ENCODE results near the gene MACROD2. TPM values are rescaled to one million over a fixed set of nuclear protein-coding genes. Genes with fewer than 3 reads are reported as not detected.

The MACROD2 gene
- total RNA-seq, 2 donors from 2014 or later, result 0.94 to 10.4 TPM

DNA sequence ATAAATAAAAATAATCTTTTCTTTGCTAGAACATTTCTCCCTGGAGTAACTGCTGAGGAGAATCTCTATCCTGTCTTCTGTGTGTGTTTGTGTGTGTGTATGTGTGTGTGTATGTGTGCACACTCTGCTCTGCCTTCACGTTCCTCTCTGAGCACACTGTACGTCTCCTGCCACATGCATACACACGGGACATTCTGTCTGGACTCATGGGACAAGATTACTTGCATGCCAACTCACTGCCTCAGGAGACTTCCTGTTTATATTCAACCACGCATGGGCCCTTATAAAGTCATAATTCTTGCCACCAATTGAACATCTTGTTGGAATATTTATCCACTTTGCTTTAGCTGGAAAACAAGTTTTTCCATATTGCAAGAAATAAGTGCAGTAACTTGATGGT lies 1647.4 kb downstream of the MACROD2 start:
- no peak for DNase-seq (ENCODE audit: low spot score)
- Histone ChIP-seq H3K4me3 (no peak overlapping the region), H3K27me3 (no peaks in the 10 kb centered on the region), H3K9me3 (no peaks in the 10 kb centered on the region), H3K27ac (no peak overlapping the region), H3K36me3 (no peaks in the 10 kb centered on the region), H3K4me1 (no peaks in the 10 kb centered on the region)
- TF ChIP-seq, protein P1, sequence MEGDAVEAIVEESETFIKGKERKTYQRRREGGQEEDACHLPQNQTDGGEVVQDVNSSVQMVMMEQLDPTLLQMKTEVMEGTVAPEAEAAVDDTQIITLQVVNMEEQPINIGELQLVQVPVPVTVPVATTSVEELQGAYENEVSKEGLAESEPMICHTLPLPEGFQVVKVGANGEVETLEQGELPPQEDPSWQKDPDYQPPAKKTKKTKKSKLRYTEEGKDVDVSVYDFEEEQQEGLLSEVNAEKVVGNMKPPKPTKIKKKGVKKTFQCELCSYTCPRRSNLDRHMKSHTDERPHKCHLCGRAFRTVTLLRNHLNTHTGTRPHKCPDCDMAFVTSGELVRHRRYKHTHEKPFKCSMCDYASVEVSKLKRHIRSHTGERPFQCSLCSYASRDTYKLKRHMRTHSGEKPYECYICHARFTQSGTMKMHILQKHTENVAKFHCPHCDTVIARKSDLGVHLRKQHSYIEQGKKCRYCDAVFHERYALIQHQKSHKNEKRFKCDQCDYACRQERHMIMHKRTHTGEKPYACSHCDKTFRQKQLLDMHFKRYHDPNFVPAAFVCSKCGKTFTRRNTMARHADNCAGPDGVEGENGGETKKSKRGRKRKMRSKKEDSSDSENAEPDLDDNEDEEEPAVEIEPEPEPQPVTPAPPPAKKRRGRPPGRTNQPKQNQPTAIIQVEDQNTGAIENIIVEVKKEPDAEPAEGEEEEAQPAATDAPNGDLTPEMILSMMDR (IDR thresholded peaks at IDR 0.05), result no peak

DNA sequence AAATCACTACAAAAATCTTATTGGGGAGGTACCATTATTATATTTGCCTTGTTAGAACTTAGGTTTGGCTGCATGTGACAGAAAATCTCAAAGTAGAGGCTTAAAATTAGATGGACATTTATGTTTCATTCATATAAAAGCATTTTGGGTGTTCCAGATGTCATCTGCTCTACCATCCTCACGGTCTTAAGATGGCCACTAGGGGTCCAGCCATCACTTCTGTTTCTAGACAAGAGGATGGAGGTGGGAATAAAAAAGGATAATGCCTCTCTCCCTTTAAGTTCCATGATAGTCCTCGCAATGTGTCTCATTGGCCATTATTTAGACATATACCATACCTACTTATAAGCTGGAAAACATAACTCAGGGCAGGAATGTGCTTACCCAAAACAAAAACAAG lies 1648.4 kb downstream of the MACROD2 start:
- no peak for DNase-seq (ENCODE audit: low spot score)
- Histone ChIP-seq H3K4me3 (no peak overlapping the region), H3K27me3 (no peaks in the 10 kb centered on the region), H3K36me3 (no peaks in the 10 kb centered on the region), H3K4me1 (no peaks in the 10 kb centered on the region), H3K9me3 (no peaks in the 10 kb centered on the region), H3K27ac (no peak overlapping the region)
- TF ChIP-seq, protein P1 (IDR thresholded peaks at IDR 0.05), result peak in 1 of 2 donors; percentile 26

DNA sequence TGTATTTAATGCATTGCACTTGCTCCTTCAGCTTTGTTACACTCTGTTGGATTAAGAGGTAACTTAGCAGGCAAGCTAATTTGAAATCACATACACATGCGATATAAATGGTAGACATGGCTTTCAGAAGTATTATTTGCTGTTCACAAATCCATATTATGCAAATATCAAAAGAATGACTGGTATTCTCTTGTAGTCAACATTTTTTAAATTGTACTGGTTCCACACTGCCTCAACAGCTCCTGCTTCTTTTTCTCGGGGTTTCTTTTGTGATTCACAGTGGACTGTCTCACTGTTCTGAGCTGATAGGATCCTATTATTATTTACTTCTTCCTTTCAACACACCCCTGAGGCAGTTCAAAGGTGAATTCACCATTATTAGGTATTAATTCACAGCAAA lies 1650.5 kb downstream of the MACROD2 start:
- Histone ChIP-seq H3K27me3 (no peaks in the 10 kb centered on the region), H3K9me3 (no peaks in the 10 kb centered on the region), H3K27ac (no peak overlapping the region), H3K36me3 (no peaks in the 10 kb centered on the region), H3K4me1 (no peaks in the 10 kb centered on the region), H3K4me3 (no peak overlapping the region)
- no peak for DNase-seq (ENCODE audit: low spot score)
- TF ChIP-seq, protein P1 (IDR thresholded peaks at IDR 0.05), result no peak

DNA sequence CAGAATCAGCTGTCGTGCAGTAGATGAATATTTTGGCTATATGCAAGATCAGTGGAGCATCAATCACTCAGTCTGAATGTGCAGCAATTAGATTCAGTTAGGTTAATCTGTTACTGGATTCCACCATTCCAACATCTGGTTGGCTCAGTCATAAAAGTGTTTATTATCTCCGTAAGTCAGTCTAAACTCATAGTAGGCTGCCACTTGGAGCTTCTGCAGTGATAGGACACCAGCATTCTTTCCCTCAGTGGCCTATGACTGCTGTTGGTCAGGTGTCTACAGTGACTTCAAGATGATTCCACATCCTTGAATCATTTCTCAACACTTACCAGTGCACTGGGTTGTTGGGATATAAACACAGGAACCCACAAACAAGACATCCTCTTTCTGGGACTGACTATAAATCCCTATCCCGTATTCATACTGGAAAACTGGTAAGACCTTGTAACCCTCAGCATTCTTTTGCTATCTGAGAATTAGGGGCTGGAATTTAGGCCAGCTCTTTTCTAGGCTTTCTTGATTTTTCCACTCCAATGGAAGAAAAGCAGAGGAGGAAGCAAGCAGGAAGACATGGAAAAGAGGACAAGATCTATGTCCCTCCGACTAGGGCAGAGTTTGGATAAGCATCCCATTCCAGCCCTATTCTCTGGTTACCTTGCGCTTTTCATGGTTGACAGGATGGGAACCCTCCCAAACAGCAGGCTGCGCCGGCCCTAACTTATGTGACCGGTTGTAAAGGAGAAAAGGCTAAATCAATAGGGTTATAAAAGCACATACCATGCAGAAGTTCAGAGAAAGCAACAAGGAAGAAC lies 1658.3 kb downstream of the MACROD2 start:
- no peaks in the 10 kb centered on the region for H3K9me3 ChIP-seq
- no peak overlapping the region for H3K27ac ChIP-seq
- no peak for DNase-seq (ENCODE audit: low spot score)
- no peaks in the 10 kb centered on the region for H3K4me1 ChIP-seq
- no peaks in the 10 kb centered on the region for H3K36me3 ChIP-seq
- H3K4me3 ChIP-seq, result no peak overlapping the region
- TF ChIP-seq, protein P1 (IDR thresholded peaks at IDR 0.05), result no peak
- no peaks in the 10 kb centered on the region for H3K27me3 ChIP-seq

DNA sequence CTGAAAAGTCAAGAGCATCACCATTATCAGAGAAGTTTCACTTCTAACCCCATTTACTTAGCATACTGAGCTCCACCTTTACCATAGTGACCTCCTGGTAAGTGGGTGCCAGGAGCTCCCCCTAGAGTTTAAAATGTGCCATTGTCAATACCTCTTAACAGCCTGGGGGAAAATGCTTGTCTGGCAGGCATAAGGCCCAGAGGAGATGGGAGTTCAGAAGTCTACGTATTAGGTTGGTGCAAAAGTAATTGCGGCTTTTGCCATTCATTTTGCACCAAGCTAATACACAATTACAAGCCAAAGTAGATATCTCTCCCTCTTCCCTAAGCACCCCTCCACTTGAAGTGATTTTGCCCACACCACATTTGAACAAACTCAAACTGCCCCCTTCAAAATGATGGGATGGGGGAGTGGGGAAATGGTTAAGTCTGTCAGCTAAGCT lies 1658.9 kb downstream of the MACROD2 start:
- TF ChIP-seq, protein P1 (IDR thresholded peaks at IDR 0.05), result peak in 1 of 2 donors; percentile 57
- Histone ChIP-seq H3K36me3 (no peaks in the 10 kb centered on the region), H3K9me3 (no peaks in the 10 kb centered on the region), H3K4me3 (no peak overlapping the region), H3K4me1 (no peaks in the 10 kb centered on the region), H3K27me3 (no peaks in the 10 kb centered on the region), H3K27ac (no peak overlapping the region)
- no peak for DNase-seq (ENCODE audit: low spot score)

Measured in right atrium auricular region (tissue), 2 donors.